ENCODE data around the gene IKZF1.

Gene IKZF1

DNA sequence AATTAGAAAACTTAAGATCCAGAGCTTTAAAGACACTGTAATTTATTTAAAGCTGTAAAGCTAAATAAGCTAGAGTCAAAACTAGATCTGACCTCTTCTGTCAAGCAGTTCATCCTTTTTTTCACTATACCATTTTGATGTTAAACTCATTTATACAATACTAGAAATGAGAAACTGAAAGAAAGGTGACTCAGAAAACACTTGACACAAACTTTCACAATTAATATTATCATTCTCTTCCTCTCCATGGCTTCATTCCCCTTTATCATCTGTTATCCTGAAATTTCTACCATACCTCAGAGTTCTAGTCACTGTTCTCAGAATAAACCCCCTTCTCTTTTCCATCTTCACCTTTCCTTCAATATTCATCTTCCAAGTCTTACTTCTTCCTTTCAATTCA, 144.3 kb downstream of the IKZF1 start:
- no peaks in the 10 kb centered on the region for H3K9me3 ChIP-seq
- peaks cover 0 to 21% (median 10%) of the 10 kb centered on the region in 4 donors for H3K4me1 ChIP-seq
- no peak for DNase-seq
- H3K27me3 ChIP-seq: no peaks in the 10 kb centered on the region
- peaks cover 12 to 20% (median 19%) of the 10 kb centered on the region in 3 donors for H3K36me3 ChIP-seq
- H3K27ac ChIP-seq: no peak overlapping the region
- H3K4me3 ChIP-seq: no peak overlapping the region
- TF ChIP-seq, protein P1, sequence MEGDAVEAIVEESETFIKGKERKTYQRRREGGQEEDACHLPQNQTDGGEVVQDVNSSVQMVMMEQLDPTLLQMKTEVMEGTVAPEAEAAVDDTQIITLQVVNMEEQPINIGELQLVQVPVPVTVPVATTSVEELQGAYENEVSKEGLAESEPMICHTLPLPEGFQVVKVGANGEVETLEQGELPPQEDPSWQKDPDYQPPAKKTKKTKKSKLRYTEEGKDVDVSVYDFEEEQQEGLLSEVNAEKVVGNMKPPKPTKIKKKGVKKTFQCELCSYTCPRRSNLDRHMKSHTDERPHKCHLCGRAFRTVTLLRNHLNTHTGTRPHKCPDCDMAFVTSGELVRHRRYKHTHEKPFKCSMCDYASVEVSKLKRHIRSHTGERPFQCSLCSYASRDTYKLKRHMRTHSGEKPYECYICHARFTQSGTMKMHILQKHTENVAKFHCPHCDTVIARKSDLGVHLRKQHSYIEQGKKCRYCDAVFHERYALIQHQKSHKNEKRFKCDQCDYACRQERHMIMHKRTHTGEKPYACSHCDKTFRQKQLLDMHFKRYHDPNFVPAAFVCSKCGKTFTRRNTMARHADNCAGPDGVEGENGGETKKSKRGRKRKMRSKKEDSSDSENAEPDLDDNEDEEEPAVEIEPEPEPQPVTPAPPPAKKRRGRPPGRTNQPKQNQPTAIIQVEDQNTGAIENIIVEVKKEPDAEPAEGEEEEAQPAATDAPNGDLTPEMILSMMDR (IDR thresholded peaks at IDR 0.05): no peak
- intact Hi-C loops (cut with DNase I; ENCODE audit: low total_unique reads): no loop called here

DNA sequence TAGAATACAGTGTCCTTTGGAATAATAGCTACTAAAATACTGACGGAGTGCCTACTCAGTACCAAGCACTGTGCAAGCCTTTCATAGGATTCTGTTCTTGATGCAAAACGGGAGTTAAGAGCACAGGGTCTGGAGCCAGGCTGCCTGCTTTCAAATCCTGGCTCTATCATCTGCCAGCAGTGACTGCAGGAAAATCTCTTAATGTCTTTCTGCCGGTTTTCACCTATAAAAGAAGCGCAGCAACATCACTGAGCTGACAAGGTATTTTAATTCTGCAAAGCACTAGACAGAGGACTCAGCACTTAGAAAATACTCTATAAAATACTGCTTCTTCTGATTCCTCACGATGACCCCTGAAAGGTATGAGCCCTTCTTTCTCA, 145.0 kb downstream of the IKZF1 start:
- TF ChIP-seq, protein P1 (IDR thresholded peaks at IDR 0.05): no peak
- DNase-seq: no peak
- Histone ChIP-seq H3K4me3 (peak overlapping the region; percentile 60 to 69), H3K9me3 (no peaks in the 10 kb centered on the region), H3K4me1 (peaks cover 0 to 21% (median 10%) of the 10 kb centered on the region in 4 donors), H3K27me3 (no peaks in the 10 kb centered on the region), H3K36me3 (peaks cover 12 to 20% (median 19%) of the 10 kb centered on the region in 3 donors), H3K27ac (peak overlapping the region; percentile 31 to 64)
- intact Hi-C loops (cut with DNase I; ENCODE audit: low total_unique reads): no loop called here

DNA sequence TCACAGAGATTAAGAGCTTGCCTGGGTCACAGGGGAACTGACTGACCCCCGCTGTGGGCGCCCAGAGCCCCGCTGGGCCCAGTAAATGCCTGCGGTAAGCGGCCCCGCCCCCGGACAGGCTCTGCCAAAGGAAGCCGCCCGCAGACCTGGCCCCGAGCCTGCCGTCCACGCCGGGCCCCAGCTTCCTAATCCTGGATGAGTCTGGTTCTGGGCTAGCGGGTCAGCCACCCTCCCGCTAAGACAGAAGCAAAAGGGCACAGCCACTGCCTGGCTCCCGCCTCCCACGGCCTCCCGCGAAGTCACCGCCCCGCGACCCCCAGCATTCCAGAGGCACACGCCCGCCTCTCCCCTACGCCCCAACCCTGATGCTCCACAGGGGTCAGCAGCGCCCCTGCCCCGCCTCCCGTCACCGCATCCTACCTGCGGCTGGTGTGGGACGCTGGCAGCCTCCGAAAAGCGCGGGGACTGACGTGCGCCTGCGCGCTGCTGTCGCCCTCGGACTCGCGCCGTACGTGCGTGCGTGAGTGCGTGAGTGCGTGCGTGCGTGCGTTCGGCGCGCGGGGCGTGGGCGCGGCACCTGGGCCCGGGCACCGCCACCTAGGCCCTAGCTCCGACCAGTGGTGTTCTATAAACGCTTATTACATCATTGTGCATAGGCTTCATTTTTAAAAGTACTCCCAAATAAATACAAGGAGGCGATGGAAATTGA, 145.5 kb downstream of the IKZF1 start, which contains the start of gene FIGNL1:
FIGNL1 (minus strand) TSS at position 470 of the 709 bp plus-strand sequence. CDS start 3,063 bp downstream, outside the sequence.
- Histone ChIP-seq H3K4me3 (peak within 1 kb of the TSS; percentile 60 to 69), H3K9me3 (no peaks in the 10 kb centered on the region), H3K27ac (peak within 1 kb of the TSS; percentile 31 to 64), H3K4me1 (peaks cover 0 to 21% (median 10%) of the 10 kb centered on the region in 4 donors), H3K27me3 (no peaks in the 10 kb centered on the region), H3K36me3 (peaks cover 12 to 19% (median 19%) of the 10 kb centered on the region in 3 donors)
- peak; percentile 49 to 79 for DNase-seq
- TF ChIP-seq, protein P1 (IDR thresholded peaks at IDR 0.05): no peak
- intact Hi-C loops (cut with DNase I; ENCODE audit: low total_unique reads): no loop called here

DNA sequence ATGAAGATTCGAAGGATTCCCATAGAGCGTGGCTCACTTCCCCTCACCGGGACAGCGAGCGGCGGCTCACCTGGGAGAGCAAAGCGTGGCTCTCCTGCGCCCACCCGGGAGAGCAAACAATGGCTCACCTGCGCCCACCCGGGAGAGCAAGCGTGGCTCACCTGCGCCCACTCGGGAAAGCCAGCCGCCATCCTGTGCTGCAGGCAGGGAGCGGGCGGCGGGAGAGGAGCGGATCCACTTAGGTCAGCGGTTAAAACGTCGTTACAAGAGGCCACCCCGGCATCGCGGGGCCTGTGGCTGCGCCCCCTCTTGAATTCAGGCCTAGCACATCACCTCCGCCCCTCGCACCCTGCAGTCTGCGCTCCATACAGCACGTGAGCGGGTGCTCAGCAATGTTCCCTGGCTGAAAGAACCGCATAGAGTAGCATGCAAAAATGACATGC, 146.1 kb downstream of the IKZF1 start:
- TF ChIP-seq, protein P1 (IDR thresholded peaks at IDR 0.05): no peak
- peak in 1 of 2 donors; percentile 67 for DNase-seq
- intact Hi-C loops (cut with DNase I; ENCODE audit: low total_unique reads): no loop called here

More for the DNA sequence above, 146.1 kb downstream of the IKZF1 start:
- no peaks in the 10 kb centered on the region for H3K27me3 ChIP-seq
- H3K36me3 ChIP-seq: peaks cover 12 to 13% (median 13%) of the 10 kb centered on the region in 3 donors
- no peaks in the 10 kb centered on the region for H3K9me3 ChIP-seq
- H3K4me1 ChIP-seq: peaks cover 0 to 21% (median 10%) of the 10 kb centered on the region in 4 donors
- H3K4me3 ChIP-seq: peak overlapping the region; percentile 60 to 69
- peak overlapping the region in 1 of 2 donors; percentile 64 for H3K27ac ChIP-seq
